Adrenal gland (tissue), 5 donors: ENCODE data around the gene DDRGK1.

Experiments
- POLR2A ChIP-seq, 2 donors: fragments of 450-650 bp; IDR thresholded peaks; one replicate each; pipeline ENCODE4 v1.6.1; 2017; ENCODE audit warnings: antibody characterized with exemption in 2 of 2, mild to moderate bottlenecking in 2 of 2, moderate library complexity in 1 of 2
- TF ChIP-seq, protein P1 (sequence below), 6 experiments: fragments of 450-650 bp in 4 of 6; fragments of 200-600 bp in 2 of 6; sonication (generic) in 1 of 6; IDR thresholded peaks; 1 replicate in 5 of 6; 2 replicates in 1 of 6; pipeline versions ENCODE4 v1.5.1 to v1.8.0; 2016 to 2021; ENCODE audit warnings: antibody characterized with exemption in 6 of 6, mild to moderate bottlenecking in 2 of 6, moderate library complexity in 1 of 6
- donor health status: DM: no; HTN: no; CAD: no.

DNA sequence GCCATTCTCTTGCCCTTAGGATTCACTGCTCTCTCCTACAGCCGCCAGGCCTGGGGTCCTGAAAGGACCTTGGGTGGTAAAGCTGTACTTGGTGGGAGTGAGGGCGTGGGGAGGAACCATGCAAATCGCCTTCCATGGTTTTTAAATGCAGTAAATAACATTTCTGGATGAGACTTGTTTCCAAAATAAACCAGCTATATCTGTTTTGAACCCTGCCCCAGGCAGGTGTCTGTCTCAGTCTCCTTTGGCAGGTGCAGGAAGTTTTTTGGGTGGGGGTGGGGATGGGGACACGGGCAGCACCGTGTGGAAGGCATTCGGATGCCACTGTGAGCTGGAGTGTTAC is 19.1 kb upstream of the DDRGK1 start:
- TF ChIP-seq, protein P1, sequence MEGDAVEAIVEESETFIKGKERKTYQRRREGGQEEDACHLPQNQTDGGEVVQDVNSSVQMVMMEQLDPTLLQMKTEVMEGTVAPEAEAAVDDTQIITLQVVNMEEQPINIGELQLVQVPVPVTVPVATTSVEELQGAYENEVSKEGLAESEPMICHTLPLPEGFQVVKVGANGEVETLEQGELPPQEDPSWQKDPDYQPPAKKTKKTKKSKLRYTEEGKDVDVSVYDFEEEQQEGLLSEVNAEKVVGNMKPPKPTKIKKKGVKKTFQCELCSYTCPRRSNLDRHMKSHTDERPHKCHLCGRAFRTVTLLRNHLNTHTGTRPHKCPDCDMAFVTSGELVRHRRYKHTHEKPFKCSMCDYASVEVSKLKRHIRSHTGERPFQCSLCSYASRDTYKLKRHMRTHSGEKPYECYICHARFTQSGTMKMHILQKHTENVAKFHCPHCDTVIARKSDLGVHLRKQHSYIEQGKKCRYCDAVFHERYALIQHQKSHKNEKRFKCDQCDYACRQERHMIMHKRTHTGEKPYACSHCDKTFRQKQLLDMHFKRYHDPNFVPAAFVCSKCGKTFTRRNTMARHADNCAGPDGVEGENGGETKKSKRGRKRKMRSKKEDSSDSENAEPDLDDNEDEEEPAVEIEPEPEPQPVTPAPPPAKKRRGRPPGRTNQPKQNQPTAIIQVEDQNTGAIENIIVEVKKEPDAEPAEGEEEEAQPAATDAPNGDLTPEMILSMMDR (IDR thresholded peaks at IDR 0.05) = no peak
- no peak for TF ChIP-seq POLR2A (IDR thresholded peaks at IDR 0.05)
